OCI-LY7 (cell line): ENCODE measurements around the gene SPSB1.

Source experiments
- EZH2phosphoT487 ChIP-seq: fragments of 200-600 bp; sonication (generic); IDR thresholded peaks from 2 replicates; pipeline ENCODE4 v1.6.1; 2018; ENCODE audit warnings: low read depth, borderline replicate concordance, mild to moderate bottlenecking, mixed run types, antibody characterized with exemption, low read length, moderate library complexity, mixed read lengths
- TF ChIP-seq, protein P1 (sequence below): fragments of 200-600 bp; sonication (generic); conservative IDR thresholded peaks from 2 replicates; pipeline ENCODE4 v1.5.1; 2014; ENCODE audit warnings: mild to moderate bottlenecking, antibody characterized with exemption, low read length, moderate library complexity, mixed read lengths

- TF ChIP-seq, protein P1, sequence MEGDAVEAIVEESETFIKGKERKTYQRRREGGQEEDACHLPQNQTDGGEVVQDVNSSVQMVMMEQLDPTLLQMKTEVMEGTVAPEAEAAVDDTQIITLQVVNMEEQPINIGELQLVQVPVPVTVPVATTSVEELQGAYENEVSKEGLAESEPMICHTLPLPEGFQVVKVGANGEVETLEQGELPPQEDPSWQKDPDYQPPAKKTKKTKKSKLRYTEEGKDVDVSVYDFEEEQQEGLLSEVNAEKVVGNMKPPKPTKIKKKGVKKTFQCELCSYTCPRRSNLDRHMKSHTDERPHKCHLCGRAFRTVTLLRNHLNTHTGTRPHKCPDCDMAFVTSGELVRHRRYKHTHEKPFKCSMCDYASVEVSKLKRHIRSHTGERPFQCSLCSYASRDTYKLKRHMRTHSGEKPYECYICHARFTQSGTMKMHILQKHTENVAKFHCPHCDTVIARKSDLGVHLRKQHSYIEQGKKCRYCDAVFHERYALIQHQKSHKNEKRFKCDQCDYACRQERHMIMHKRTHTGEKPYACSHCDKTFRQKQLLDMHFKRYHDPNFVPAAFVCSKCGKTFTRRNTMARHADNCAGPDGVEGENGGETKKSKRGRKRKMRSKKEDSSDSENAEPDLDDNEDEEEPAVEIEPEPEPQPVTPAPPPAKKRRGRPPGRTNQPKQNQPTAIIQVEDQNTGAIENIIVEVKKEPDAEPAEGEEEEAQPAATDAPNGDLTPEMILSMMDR: no peak
- no peak for TF ChIP-seq EZH2phosphoT487
Observed at GRCh38 chr1:9319208-9319788, 26.6 kb downstream of the SPSB1 start.
